IMR-90 (cell line): Measurements from ENCODE around the gene SYT11. TPM values are rescaled to one million over a fixed set of nuclear protein-coding genes. Genes with fewer than 3 reads are reported as not detected.

ENCODE experiments used
- ATAC-seq: fragments of 200-7000 bp; cut with Tn5 transposase; 2 replicates; pipeline ENCODE4 v1.9.1; 2020; ENCODE audit warnings: low read depth, mild to moderate bottlenecking, moderate library complexity
- BruUV-seq: library from RNA; stranded (reverse); fragments of 400-500 nt; replicated peaks from 2 replicates; lab custom pipeline; 2021; lab: Mats Ljungman, UMichigan
- CTCF ChIA-PET: fragments of 300-600 bp; formaldehyde crosslinking; extraction: SDS; loops from one replicate; lab custom pipeline; 2021; ENCODE audit warnings: antibody characterized with exemption; lab: Yijun Ruan, JAX
- POLR2A ChIA-PET: fragments of 300-600 bp; sonication (Branson Sonifier 250); formaldehyde crosslinking; loops from one replicate; lab custom pipeline; 2022; ENCODE audit warnings: antibody characterized with exemption; ENCODE audit not compliant: unreplicated experiment; lab: Charles Lee
- DNase-seq: peaks from one replicate; pipeline ENCODE4 v3.0.0; 2013
- H2AFZ ChIP-seq: replicated peaks from 2 replicates; pipeline ENCODE3; 2013; ENCODE audit warnings: low read length, mild to moderate bottlenecking; ENCODE audit not compliant: poor library complexity
- H2AK5ac ChIP-seq: 2 replicates; pipeline ENCODE4 v1.6.1; 2013; ENCODE audit warnings: low read depth, low read length, inconsistent platforms
- H2AK9ac ChIP-seq: replicated peaks from 2 replicates; pipeline ENCODE3; 2013; ENCODE audit warnings: mild to moderate bottlenecking, low read depth, low read length, moderate library complexity; ENCODE audit not compliant: poor library complexity
- H2BK120ac ChIP-seq: 2 replicates; pipeline ENCODE4 v1.6.1; 2013; ENCODE audit warnings: low read depth, low read length, inconsistent platforms
- H2BK15ac ChIP-seq: 3 replicates; pipeline ENCODE4 v1.6.1; 2013; ENCODE audit warnings: low read depth, low read length, inconsistent platforms
- H2BK20ac ChIP-seq: 2 replicates; pipeline ENCODE4 v1.6.1; 2013; ENCODE audit warnings: low read depth, mild to moderate bottlenecking, inconsistent platforms, low read length, moderate library complexity
- H2BK5ac ChIP-seq: 2 replicates; pipeline ENCODE4 v1.6.1; 2013; ENCODE audit warnings: mild to moderate bottlenecking, low read depth, low read length, inconsistent platforms; ENCODE audit not compliant: poor library complexity, severe bottlenecking
- H3K14ac ChIP-seq: replicated peaks from 2 replicates; pipeline ENCODE4 v1.6.1; 2013; ENCODE audit warnings: low read depth, low read length, inconsistent platforms
- H3K18ac ChIP-seq: 2 replicates; pipeline ENCODE4 v1.6.1; 2013; ENCODE audit warnings: low read depth, low read length, control low read depth
- H3K23ac ChIP-seq: 2 replicates; pipeline ENCODE4 v1.6.1; 2013; ENCODE audit warnings: low read depth, low read length, inconsistent platforms
- H3K27ac ChIP-seq: 2 replicates; pipeline ENCODE4 v1.5.1; 2013; ENCODE audit warnings: mild to moderate bottlenecking, control low read depth, low read length; ENCODE audit not compliant: insufficient read depth
- H3K27me3 ChIP-seq: 2 replicates; pipeline ENCODE4 v1.6.1; 2013; ENCODE audit warnings: low read length; ENCODE audit not compliant: control insufficient read depth, insufficient read depth
- H3K36me3 ChIP-seq: 2 replicates; pipeline ENCODE4 v1.6.1; 2013; ENCODE audit warnings: low read length, mixed read lengths; ENCODE audit not compliant: control insufficient read depth, insufficient read depth
- H3K4ac ChIP-seq: 2 replicates; pipeline ENCODE4 v1.6.1; 2013; ENCODE audit warnings: low read depth, low read length, inconsistent platforms
- H3K4me1 ChIP-seq: 2 replicates; pipeline ENCODE4 v1.6.1; 2013; ENCODE audit warnings: low read length, mixed read lengths; ENCODE audit not compliant: control insufficient read depth, insufficient read depth
- H3K4me2 ChIP-seq: 2 replicates; pipeline ENCODE4 v1.6.1; 2013; ENCODE audit warnings: low read depth, mild to moderate bottlenecking, control low read depth, low read length, moderate library complexity
- H3K4me3 ChIP-seq: 2 replicates; pipeline ENCODE4 v1.5.1; 2013; ENCODE audit warnings: low read depth, mild to moderate bottlenecking, control low read depth, low read length, moderate library complexity; ENCODE audit not compliant: insufficient read depth
- H3K56ac ChIP-seq: 2 replicates; pipeline ENCODE4 v1.6.1; 2013; ENCODE audit warnings: low read length, inconsistent platforms; ENCODE audit not compliant: insufficient read depth; ENCODE audit errors: extremely low read depth
- H3K79me1 ChIP-seq, 2 experiments: 2 replicates each; pipeline ENCODE4 v1.6.1; 2013; ENCODE audit warnings: low read length in 2 of 2, inconsistent platforms in 1 of 2, low read depth in 1 of 2
- H3K9ac ChIP-seq: 2 replicates; pipeline ENCODE4 v1.6.1; 2013; ENCODE audit warnings: low read depth, low read length, control low read depth
- H3K9me1 ChIP-seq: 2 replicates; pipeline ENCODE4 v1.6.1; 2013; ENCODE audit warnings: low read length, inconsistent platforms; ENCODE audit not compliant: insufficient read depth
- H3K9me3 ChIP-seq: 2 replicates; pipeline ENCODE4 v1.6.1; 2013; ENCODE audit warnings: low read length; ENCODE audit not compliant: control insufficient read depth, insufficient read depth
- H4K20me1 ChIP-seq: 2 replicates; pipeline ENCODE4 v1.6.1; 2013; ENCODE audit warnings: low read length, inconsistent platforms; ENCODE audit not compliant: insufficient read depth
- H4K5ac ChIP-seq: 2 replicates; pipeline ENCODE4 v1.6.1; 2013; ENCODE audit warnings: mild to moderate bottlenecking, low read depth, low read length, control low read depth
- H4K8ac ChIP-seq, 2 experiments: 2 replicates each; pipeline ENCODE4 v1.6.1; 2013; ENCODE audit warnings: low read depth in 2 of 2, low read length in 2 of 2, control low read depth in 1 of 2, inconsistent platforms in 1 of 2
- H4K91ac ChIP-seq: 2 replicates; pipeline ENCODE4 v1.6.1; 2013; ENCODE audit warnings: low read depth, low read length, inconsistent platforms; ENCODE audit not compliant: insufficient read depth
- BHLHE40 ChIP-seq: fragments of 150-350 bp; IDR thresholded peaks from 2 replicates; pipeline ENCODE4 v1.6.1; 2016; ENCODE audit warnings: mild to moderate bottlenecking, low read depth, low read length
- CEBPB ChIP-seq: IDR thresholded peaks from 2 replicates; pipeline ENCODE4 v1.6.1; 2012; ENCODE audit warnings: low read depth, low read length, improper control_type of control experiment
- CTCF ChIP-seq: conservative IDR thresholded peaks from 2 replicates; pipeline ENCODE4 v1.5.1; 2012; ENCODE audit warnings: mild to moderate bottlenecking, low read depth, low read length, improper control_type of control experiment
- MAZ ChIP-seq: IDR thresholded peaks from 2 replicates; pipeline ENCODE4 v1.6.1; 2012; ENCODE audit warnings: low read depth, mild to moderate bottlenecking, low read length, improper control_type of control experiment, moderate library complexity, borderline replicate concordance
- NFE2L2 ChIP-seq: fragments of 150-350 bp; IDR thresholded peaks from 2 replicates; pipeline ENCODE4 v1.6.1; 2016; ENCODE audit warnings: low read depth, mild to moderate bottlenecking, low read length
- POLR2A ChIP-seq: IDR thresholded peaks from 2 replicates; pipeline ENCODE4 v1.6.1; 2012; ENCODE audit warnings: mild to moderate bottlenecking, low read depth, low read length
- RCOR1 ChIP-seq: IDR thresholded peaks from 2 replicates; pipeline ENCODE4 v1.6.1; 2012; ENCODE audit warnings: mild to moderate bottlenecking, low read length, improper control_type of control experiment; ENCODE audit not compliant: insufficient replicate concordance
- USF2 ChIP-seq: fragments of 150-350 bp; IDR thresholded peaks from 2 replicates; pipeline ENCODE4 v1.6.1; 2017; ENCODE audit warnings: mild to moderate bottlenecking, antibody characterized with exemption, low read length, low read depth
- WGBS, 2 experiments: methylation state at CpG; one replicate each; pipeline versions ENCODE4 v1.1.5 to v1.1.7; 2013; ENCODE audit warnings: missing lambda C conversion rate in 2 of 2; ENCODE audit not compliant: insufficient read length in 1 of 2; ENCODE audit errors: extremely low coverage in 2 of 2; 5-methylcytosine and 5-hydroxymethylcytosine counted together
- dilution Hi-C: fragments of 300-500 bp; cut with HindIII; formaldehyde crosslinking; loops from one replicate; pipeline ENCODE4 v1.14.3; 2018; ENCODE audit warnings: low sequenced_read_pairs; ENCODE audit not compliant: unreplicated experiment
- in situ Hi-C: fragments of 300-500 bp; cut with MboI; formaldehyde crosslinking; loops from 3 replicates; pipeline ENCODE4 v1.14.3; 2019; ENCODE audit warnings: low sequenced_read_pairs, inconsistent platforms, mixed read lengths
- intact Hi-C: fragments of 100-400 bp; cut with micrococcal nuclease; formaldehyde crosslinking; loops from 2 replicates; pipeline ENCODE4 v1.10.0; 2022
- polyA plus RNA-seq, 3 experiments: library from polyadenylated mRNA; depleted of rRNA; stranded (reverse); fragments of >200 nt; gene quantifications; 2 replicates each; pipeline ENCODE4 v1.2.3, GENCODE V29; 2012; ENCODE audit warnings: low replicate concordance in 1 of 3
- total RNA-seq: library from RNA; depleted of rRNA; stranded (reverse); fragments of >200 nt; gene quantifications from 2 replicates; pipeline ENCODE4 v1.2.3, GENCODE V29; 2012

SYT11 gene
- total and polyA plus RNA-seq, 2 of the 4 experiments (the other 2 are of a cell fraction): 22.9 to 43.7 TPM

- H2AK5ac ChIP-seq: no peak overlapping the region
- no peak for ATAC-seq
- ChIA-PET POLR2A (interaction anchor here (0.6 kb wide), 1 partner anchor 9 kb away, joined by 3 read pairs; no protein-coding TSS in a partner anchor), CTCF (no interaction called here)
- no peak overlapping the region for H4K8ac ChIP-seq
- dilution Hi-C loops (no loop called here), intact Hi-C loops (no loop called here), in situ Hi-C loops (no loop called here)
- H3K9ac ChIP-seq: no peak overlapping the region
- H2AFZ ChIP-seq: no peak overlapping the region
- H3K79me1 ChIP-seq: peaks cover 23 to 69% of the 10 kb centered on the region in 2 experiments
- H3K4me1 ChIP-seq: peaks cover 3% of the 10 kb centered on the region; the same call in 1 of the 2 replicates
- BruUV-seq: no TSS peak
- H3K4ac ChIP-seq: no peak overlapping the region
- no peak overlapping the region for H2BK120ac ChIP-seq
- H3K27ac ChIP-seq: no peak overlapping the region
- H3K27me3 ChIP-seq: no peaks in the 10 kb centered on the region
- H3K9me1 ChIP-seq: peaks cover 19% of the 10 kb centered on the region
- H2BK5ac ChIP-seq: no peak overlapping the region
- H2BK20ac ChIP-seq: no peak overlapping the region
- H4K20me1 ChIP-seq: peaks cover 4% of the 10 kb centered on the region; the same call in 1 of the 2 replicates
- peaks cover 10% of the 10 kb centered on the region for H3K36me3 ChIP-seq
- no peak overlapping the region for H3K56ac ChIP-seq
- H3K14ac ChIP-seq: no peak overlapping the region
- H3K23ac ChIP-seq: no peak overlapping the region
- no peak for TF ChIP-seq CEBPB
- TF ChIP-seq POLR2A: no peak
- TF ChIP-seq NFE2L2: no peak
- TF ChIP-seq RCOR1: no peak
- no peak for TF ChIP-seq CTCF
- no peak for TF ChIP-seq BHLHE40
- no peak for TF ChIP-seq USF2
- no peak for TF ChIP-seq MAZ
- H2BK15ac ChIP-seq: no peak overlapping the region
- no peaks in the 10 kb centered on the region for H3K9me3 ChIP-seq
- no peak overlapping the region for H4K91ac ChIP-seq
- H3K4me3 ChIP-seq: no peak overlapping the region
- DNase-seq: no peak
- H3K18ac ChIP-seq: no peak overlapping the region
- no peak overlapping the region for H4K5ac ChIP-seq
- WGBS, 2 experiments: 100% methylated on average over 2 of the region's 7 CpGs; no CpG with 5 or more reads in 1 of the 2 experiments
- H3K4me2 ChIP-seq: no peak overlapping the region
- no peak overlapping the region for H2AK9ac ChIP-seq
Measured at GRCh38 chr1:155831279-155831976, 27.9 kb upstream of the SYT11 start.
